ENCODE data around the gene PCGF2. TPM values are rescaled to one million over a fixed set of nuclear protein-coding genes. Genes with fewer than 3 reads are reported as not detected.
A peak's percentile ranks its signal among the peaks of the same experiment; 100 is the strongest.

The PCGF2 gene
- total and polyA plus RNA-seq, 9 of the 15 experiments (the other 6 are each of a cell fraction or from before 2014, with no cell fraction given), result 1.3 to 33.4 (median 7.0) TPM

- Histone ChIP-seq H3K4me2 (ENCODE audit: insufficient read depth, low read length) (no peak overlapping the region), H3K9ac (ENCODE audit: insufficient read depth in 1 of 2, low read depth in 2 of 2, low read length in 2 of 2) (no peak overlapping the region), H3K9me3 (replicated peaks; ENCODE audit: control insufficient read depth, insufficient read depth, low read depth, low read length) (no peaks in the 10 kb centered on the region), H3K27me3 (ENCODE audit: control insufficient read depth in 2 of 2, insufficient read depth in 2 of 2, low read length in 2 of 2) (no peaks in the 10 kb centered on the region), H3K4me1 (replicated peaks in 1 of 2; ENCODE audit: control insufficient read depth in 2 of 2, insufficient read depth in 2 of 2, low read length in 2 of 2) (peaks cover 25 to 55% of the 10 kb centered on the region in 2 experiments), H3K9me1 (ENCODE audit: control insufficient read depth, insufficient read depth, low read length) (peaks cover 10% of the 10 kb centered on the region), H3K27ac (ENCODE audit: extremely low read depth, low read depth, low read length) (no peak overlapping the region), H4K20me1 (replicated peaks; ENCODE audit: control insufficient read depth, insufficient read depth, low read length) (no peaks in the 10 kb centered on the region), H2AFZ (ENCODE audit: low read depth, low read length) (no peak overlapping the region), H3K36me3 (ENCODE audit: control insufficient read depth, insufficient read depth, low read length) (peaks cover 54% of the 10 kb centered on the region), H3K79me2 (ENCODE audit: control insufficient read depth, insufficient read depth, low read length) (no peaks in the 10 kb centered on the region), H3K4me3 (no peak overlapping the region)
- BruUV-seq (replicated peaks), result no TSS peak
- ATAC-seq (no peak), FAIRE-seq (no peak), DNase-seq (ENCODE audit: extremely low read depth in 1 of 4, low spot score in 3 of 4) (no peak)
- in situ Hi-C loops (cut with MboI) (no loop called here), intact Hi-C loops (cut with micrococcal nuclease) (no loop called here)
- CTCF ChIA-PET (ENCODE audit: low intra/inter-chr PET ratio), result no interaction called here
- POLR2A ChIA-PET, result interaction anchor here (0.6 kb wide), 1 partner anchor 25 kb away, joined by 3 read pairs; no protein-coding TSS in a partner anchor
- WGBS (ENCODE audit: insufficient coverage, low coverage, missing lambda C conversion rate), result no CpG with 5 or more reads among the region's 16 CpGs
- TF ChIP-seq POLR2G (IDR thresholded peaks at IDR 0.05; ENCODE audit: low read depth, low read length), result 0 out of 2 replicates have a peak, but pooled peaks have one; percentile 21
- TF ChIP-seq NR2C1 (IDR thresholded peaks at IDR 0.05), result no peak
- no peak for TF ChIP-seq NR2C1 (tag; IDR thresholded peaks at IDR 0.05)
- TF ChIP-seq JUNB (CRISPR knock-in tag; conservative IDR thresholded peaks at IDR 0.05), result no peak
- TF ChIP-seq PML (IDR thresholded peaks at IDR 0.05; ENCODE audit: low read length), result no peak
- no peak for TF ChIP-seq PHTF2 (CRISPR knock-in tag; IDR thresholded peaks at IDR 0.05)
These were observed 26.3 kb downstream of the PCGF2 start for GRCh38 chr17:38721802-38722201.

DNA sequence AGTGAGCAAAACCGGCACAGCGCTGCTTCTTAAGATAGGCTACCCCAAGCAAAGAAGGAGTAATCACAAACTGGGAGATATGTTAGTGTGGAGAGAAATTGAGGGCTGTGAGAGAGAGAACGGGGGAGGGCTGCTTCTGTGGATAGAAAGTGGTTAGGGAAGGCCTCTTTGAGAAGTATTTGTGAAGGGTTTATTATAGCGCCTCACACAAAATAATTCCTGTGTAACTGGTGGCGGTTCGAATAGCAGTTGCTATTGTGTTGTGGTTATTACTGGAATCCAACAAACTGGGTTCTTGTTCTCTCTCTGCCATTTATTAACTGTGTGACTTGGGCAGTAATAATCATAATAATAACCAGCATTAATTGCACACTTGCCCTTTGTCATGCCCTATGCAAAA is 27.2 kb downstream of the PCGF2 start:
- H2AFZ ChIP-seq (ENCODE audit: low read depth, low read length), result no peak overlapping the region
- ChIA-PET CTCF (ENCODE audit: low intra/inter-chr PET ratio) (no interaction called here), POLR2A (interaction anchor here (0.6 kb wide), 1 partner anchor 11 kb away, joined by 3 read pairs; no protein-coding TSS in a partner anchor)
- H3K27me3 ChIP-seq (ENCODE audit: control insufficient read depth in 2 of 2, insufficient read depth in 2 of 2, low read length in 2 of 2), result no peaks in the 10 kb centered on the region
- H3K9me3 ChIP-seq (replicated peaks; ENCODE audit: control insufficient read depth, insufficient read depth, low read depth, low read length), result no peaks in the 10 kb centered on the region
- in situ Hi-C loops (cut with MboI), result no loop called here
- H4K20me1 ChIP-seq (replicated peaks; ENCODE audit: control insufficient read depth, insufficient read depth, low read length), result no peaks in the 10 kb centered on the region
- DNase-seq (ENCODE audit: extremely low read depth in 1 of 4, low spot score in 3 of 4) (no peak), ATAC-seq (no peak), FAIRE-seq (no peak)
- no peak overlapping the region for H3K4me3 ChIP-seq
- no peak for TF ChIP-seq EZH2 (IDR thresholded peaks at IDR 0.05; ENCODE audit: borderline replicate concordance, low read depth, low read length)
- TF ChIP-seq ZBTB9 (CRISPR knock-in tag; IDR thresholded peaks at IDR 0.05), result no peak
- TF ChIP-seq HDAC8 (tag; IDR thresholded peaks at IDR 0.05), result no peak
- peaks cover 10% of the 10 kb centered on the region for H3K9me1 ChIP-seq (ENCODE audit: control insufficient read depth, insufficient read depth, low read length)
- no peak overlapping the region for H3K27ac ChIP-seq (ENCODE audit: extremely low read depth, low read depth, low read length)
- intact Hi-C loops (cut with micrococcal nuclease), result no loop called here
- H3K4me1 ChIP-seq (replicated peaks in 1 of 2; ENCODE audit: control insufficient read depth in 2 of 2, insufficient read depth in 2 of 2, low read length in 2 of 2), result peaks cover 25 to 54% of the 10 kb centered on the region in 2 experiments
- peaks cover 58% of the 10 kb centered on the region for H3K36me3 ChIP-seq (ENCODE audit: control insufficient read depth, insufficient read depth, low read length)
- 85% methylated on average over 6 of the region's 6 CpGs for WGBS (ENCODE audit: insufficient coverage, low coverage, missing lambda C conversion rate)
- no TSS peak for BruUV-seq (replicated peaks)
- no peaks in the 10 kb centered on the region for H3K79me2 ChIP-seq (ENCODE audit: control insufficient read depth, insufficient read depth, low read length)
- H3K4me2 ChIP-seq (ENCODE audit: insufficient read depth, low read length), result no peak overlapping the region
- H3K9ac ChIP-seq (ENCODE audit: insufficient read depth in 1 of 2, low read depth in 2 of 2, low read length in 2 of 2), result no peak overlapping the region

Data from K562 (cell line).